Endothelial cell of umbilical vein (primary cell): ENCODE measurements around the gene BOD1L1. TPM values are rescaled to one million over a fixed set of nuclear protein-coding genes. Genes with fewer than 3 reads are reported as not detected.
A peak's percentile ranks its signal among the peaks of the same experiment; 100 is the strongest.

ENCODE experiments used
- Bru-seq: library from RNA; stranded (reverse); fragments of 400-500 nt; gene quantifications from one replicate; lab custom pipeline; 2021; lab: Mats Ljungman, UMichigan
- BruChase-seq, 2 experiments: library from RNA; stranded (reverse); fragments of 400-500 nt; gene quantifications; one replicate each; lab custom pipeline; 2021; lab: Mats Ljungman, UMichigan
- BruUV-seq: library from RNA; stranded (reverse); fragments of 400-500 nt; replicated peaks from 2 replicates; lab custom pipeline; 2021; lab: Mats Ljungman, UMichigan
- CTCF ChIA-PET: fragments of 300-600, 350-600 bp; sonication (Branson Sonifier 250); formaldehyde crosslinking; loops from one replicate; lab custom pipeline; 2021; ENCODE audit warnings: antibody characterized with exemption, inconsistent platforms; lab: Charles Lee
- POLR2A ChIA-PET: fragments of 300-600, 350-600 bp; sonication (Branson Sonifier 250); formaldehyde crosslinking; loops from one replicate; lab custom pipeline; 2021; ENCODE audit warnings: antibody characterized with exemption, inconsistent platforms; lab: Charles Lee
- DNase-seq: peaks from one replicate; pipeline ENCODE4 v3.0.0-alpha.2; 2011; ENCODE audit warnings: low read depth, low spot score
- FAIRE-seq: peaks from 2 replicates; lab custom pipeline; 2011; peaks lifted over from hg19 to GRCh38; lab: Jason Lieb, UNC
- H2AFZ ChIP-seq: 2 replicates; pipeline ENCODE4 v1.6.0; 2012; ENCODE audit warnings: low read depth, low read length, control low read depth, inconsistent platforms
- H3K27ac ChIP-seq: 2 replicates; pipeline ENCODE4 v1.5.1; 2011; ENCODE audit warnings: low read depth, mild to moderate bottlenecking, control low read depth, low read length, moderate library complexity; ENCODE audit not compliant: insufficient read depth
- H3K27me3 ChIP-seq, 2 experiments: 2 replicates each; pipeline versions ENCODE4 v1.6.0 to v1.6.1; 2011; ENCODE audit warnings: low read length in 2 of 2, mixed read lengths in 1 of 2; ENCODE audit not compliant: control insufficient read depth in 2 of 2, insufficient read depth in 2 of 2
- H3K36me3 ChIP-seq, 2 experiments: 2 replicates in 1 of 2; 3 replicates in 1 of 2; pipeline ENCODE4 v1.5.1; 2011; ENCODE audit warnings: low read length in 2 of 2, mild to moderate bottlenecking in 1 of 2, moderate library complexity in 1 of 2; ENCODE audit not compliant: control insufficient read depth in 2 of 2, insufficient read depth in 2 of 2; ENCODE audit errors: extremely low read depth in 1 of 2
- H3K4me1 ChIP-seq: 3 replicates; pipeline ENCODE4 v1.5.1; 2011; ENCODE audit warnings: mild to moderate bottlenecking, low read length; ENCODE audit not compliant: control insufficient read depth, insufficient read depth; ENCODE audit errors: extremely low read depth
- H3K4me2 ChIP-seq: 2 replicates; pipeline ENCODE4 v1.6.1; 2011; ENCODE audit warnings: low read length, control low read depth, mixed read lengths; ENCODE audit not compliant: insufficient read depth
- H3K4me3 ChIP-seq, 3 experiments: fragments of 200-600 bp in 1 of 3; sonication (generic), shearing (Covaris generic) in 1 of 3; replicated peaks in 1 of 3; 2 replicates each; pipeline ENCODE4 v1.5.1; 2011 to 2016; ENCODE audit warnings: control low read depth in 3 of 3, low read length in 3 of 3, mild to moderate bottlenecking in 2 of 3, inconsistent platforms in 1 of 3, low read depth in 1 of 3, moderate library complexity in 1 of 3; ENCODE audit not compliant: insufficient read depth in 1 of 3
- H3K79me2 ChIP-seq: 2 replicates; pipeline ENCODE4 v1.6.0; 2012; ENCODE audit warnings: low read length, inconsistent platforms; ENCODE audit not compliant: control insufficient read depth, insufficient read depth
- H3K9ac ChIP-seq: replicated peaks from 2 replicates; pipeline ENCODE3; 2011; ENCODE audit warnings: low read length, control low read depth; ENCODE audit not compliant: insufficient read depth; ENCODE audit errors: extremely low read depth
- H3K9me1 ChIP-seq: replicated peaks from 3 replicates; pipeline ENCODE4 v1.6.0; 2011; ENCODE audit warnings: mild to moderate bottlenecking, low read length; ENCODE audit not compliant: control insufficient read depth, insufficient read depth; ENCODE audit errors: extremely low read depth
- H3K9me3 ChIP-seq: replicated peaks from 2 replicates; pipeline ENCODE4 v1.5.1; 2012; ENCODE audit warnings: low read length, inconsistent platforms; ENCODE audit not compliant: control insufficient read depth, insufficient read depth
- H4K20me1 ChIP-seq: replicated peaks from 2 replicates; pipeline ENCODE3; 2011; ENCODE audit warnings: mild to moderate bottlenecking, low read length; ENCODE audit not compliant: control insufficient read depth, insufficient read depth; ENCODE audit errors: extremely low read depth
- CTCF ChIP-seq, 2 donors: IDR thresholded peaks; 1 replicate in 1 of 2; 2 replicates in 1 of 2; pipeline ENCODE4 v1.5.1; 2011; ENCODE audit warnings: low read length in 2 of 2, mild to moderate bottlenecking in 2 of 2, moderate library complexity in 2 of 2, control low read depth in 1 of 2, inconsistent platforms in 1 of 2, low read depth in 1 of 2; ENCODE audit not compliant: insufficient read depth in 1 of 2; ENCODE audit errors: extremely low read depth in 1 of 2
- JUN ChIP-seq: IDR thresholded peaks from 2 replicates; pipeline ENCODE4 v1.6.1; 2011; ENCODE audit warnings: borderline replicate concordance, low read depth; ENCODE audit not compliant: insufficient read length, insufficient read depth
- MYC ChIP-seq: IDR thresholded peaks from one replicate; pipeline ENCODE4 v1.6.1; 2011; ENCODE audit warnings: mild to moderate bottlenecking, low read depth, low read length
- POLR2A ChIP-seq: IDR thresholded peaks from 2 replicates; pipeline ENCODE4 v1.6.1; 2012; ENCODE audit warnings: low read depth, mild to moderate bottlenecking, control low read depth, low read length
- POLR2AphosphoS5 ChIP-seq: IDR thresholded peaks from 2 replicates; pipeline ENCODE4 v1.6.1; 2012; ENCODE audit warnings: low read depth, mild to moderate bottlenecking, control low read depth, low read length, moderate library complexity; ENCODE audit not compliant: insufficient read depth
- dilution Hi-C: fragments of 300-500 bp; cut with MboI; formaldehyde crosslinking; loops from one replicate; pipeline ENCODE4 v1.15.0; 2019; ENCODE audit warnings: low sequenced_read_pairs; ENCODE audit not compliant: extremely low pct_ligation_motif_present
- intact Hi-C: fragments of 100-400 bp; cut with micrococcal nuclease; formaldehyde crosslinking; loops from one replicate; pipeline ENCODE4 v1.10.0; 2022
- long read RNA-seq: library from polyadenylated mRNA; stranded (forward); transcript quantifications from one replicate; pipeline ENCODE4 v2.0.0, GENCODE V29; 2021
- polyA minus RNA-seq, 3 experiments: library from RNA; depleted of rRNA, polyadenylated mRNA; stranded (reverse); fragments of >200 nt; gene quantifications; 1 replicate in 1 of 3; 2 replicates in 2 of 3; pipeline ENCODE4 v1.2.3, GENCODE V29; 2011
- polyA plus RNA-seq, 4 experiments: library from polyadenylated mRNA; depleted of rRNA in 3 of 4; stranded (reverse) in 3 of 4; unstranded in 1 of 4; fragments of >200 nt; gene quantifications; 2 replicates each; pipeline versions ENCODE4 v1.2.1 to v1.2.3, GENCODE V29; 2011 to 2012; ENCODE audit warnings: missing spikeins in 1 of 4
- total RNA-seq: library from RNA; stranded (reverse); gene quantifications from 2 replicates; pipeline ENCODE4 v1.2.3, GENCODE V29; 2021

BOD1L1 gene
- total RNA-seq (27.5 and 31.2 TPM in 2 replicates), polyA plus RNA-seq (3.7 and 5.2 TPM in 2 replicates), polyA minus RNA-seq (18.4 and 19.2 TPM in 2 replicates), Bru-seq, nascent RNA (percentile 83 among the genes with signal in this experiment), BruChase-seq, experiment 1, labeled RNA remaining after a 6-hour chase (percentile 87 among the genes with signal in this experiment), BruChase-seq, experiment 2, labeled RNA remaining after a 2-hour chase (percentile 84 among the genes with signal in this experiment)
- 8.3 and 8.9 TPM in 2 replicates for polyA plus RNA-seq (2011; cell fraction: cytosol; rRNA removed)
- 34.0 and 47.8 TPM in 2 replicates for polyA plus RNA-seq (2011; cell fraction: nucleus; rRNA removed)
- polyA plus RNA-seq (2012) = 11.6 and 16.6 TPM in 2 replicates
- polyA minus RNA-seq (2011; cell fraction: cytosol; rRNA and poly(A)+ RNA removed) = 17.4 TPM
- 43.3 and 52.6 TPM in 2 replicates for polyA minus RNA-seq (2011; cell fraction: nucleus; rRNA and poly(A)+ RNA removed)
- long read RNA-seq, full-length matches to known transcripts = 1 of 27 reads
- long read RNA-seq, partial matches to known transcripts = 25 of 27 reads
- long read RNA-seq, other reads (novel, unspliced or antisense) = 1 of 27 reads

DNA sequence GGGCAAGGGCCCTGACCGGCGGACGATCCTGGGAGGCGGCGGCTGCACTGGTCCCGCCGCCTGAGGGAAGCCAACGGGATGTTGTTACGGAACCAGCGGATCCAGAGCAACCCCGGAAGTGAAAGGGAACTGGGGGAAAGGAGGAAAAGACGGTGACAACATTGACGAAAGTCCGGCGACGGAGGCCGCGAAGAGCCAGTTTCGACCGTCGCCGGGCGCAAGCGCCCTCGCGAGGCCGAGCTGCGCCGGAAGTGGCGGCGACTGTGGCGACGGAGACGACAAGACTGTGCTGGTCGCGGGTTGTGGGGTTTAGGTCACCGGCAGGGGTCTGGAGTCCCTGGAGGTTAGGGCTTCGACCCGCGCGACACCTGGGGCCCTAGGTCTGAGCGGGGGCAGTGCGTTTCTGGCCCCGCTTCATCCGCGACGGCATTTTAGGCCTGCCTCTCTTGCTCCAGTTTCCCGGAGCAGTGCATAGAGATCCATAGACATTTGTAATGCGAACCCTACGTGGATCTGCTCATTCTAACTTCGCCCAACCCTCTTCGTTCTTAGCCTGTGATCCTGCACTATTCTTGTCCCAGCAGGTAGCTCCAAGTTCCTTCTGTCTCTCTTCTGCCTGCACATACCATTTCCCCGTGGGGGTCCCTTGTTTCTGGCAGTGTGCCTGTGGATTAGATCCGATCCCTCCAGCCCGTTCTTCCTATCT lies at the start of gene BOD1L1:
BOD1L1 (minus strand) TSS at position 120 of the 706 bp plus-strand sequence. CDS start 138 bp downstream, outside the sequence.
- ChIA-PET POLR2A (interaction anchor here (1.0 kb wide), 1 partner anchor 26 kb away, joined by 4 read pairs; no protein-coding TSS in a partner anchor), CTCF (interaction anchor here (1.4 to 4.6 kb wide), 5 partner anchors 9 to 900 kb away, joined by 3 to 16 read pairs (median 4); no protein-coding TSS in a partner anchor)
- Histone ChIP-seq H3K4me3 (peak within 1 kb of the TSS; percentile 71 to 91 (median 81)), H3K9me3 (no peaks in the 10 kb centered on the region), H3K27me3 (no peaks in the 10 kb centered on the region), H2AFZ (peak within 1 kb of the TSS; percentile 93), H3K79me2 (peaks cover 34% of the 10 kb centered on the region), H3K36me3 (no peaks in the 10 kb centered on the region), H3K9ac (peak within 1 kb of the TSS; percentile 98), H3K27ac (peak within 1 kb of the TSS; percentile 90), H3K9me1 (no peaks in the 10 kb centered on the region), H3K4me1 (peaks cover 16% of the 10 kb centered on the region), H3K4me2 (peak within 1 kb of the TSS; percentile 98), H4K20me1 (no peaks in the 10 kb centered on the region)
- TSS peak; percentile 93 for BruUV-seq
- intact Hi-C loops (loop anchor here (1.0 to 5.0 kb wide), 3 partner anchors 27 to 1375 kb away; partner anchors contain the start of genes CPEB2 and RAB28), dilution Hi-C loops (loop anchor here (25.0 kb wide), 1 partner anchor 560 kb away; no protein-coding TSS in a partner anchor)
- DNase-seq (peak; percentile 91), FAIRE-seq (peak; percentile 86)
- TF ChIP-seq POLR2AphosphoS5 (peak; percentile 98), CTCF (IDR thresholded peaks at IDR 0.05; ENCODE audit: extremely low read depth in 1 of 2, insufficient read depth in 1 of 2, low read depth in 1 of 2, low read length in 2 of 2) (peak; percentile 42 to 76), POLR2A (peak; percentile 98), MYC (no peak), JUN (no peak)
